DOHH2 (cell line): ENCODE measurements around the gene MYO1H.

Experiments used
- H3F3A ChIP-seq: fragments of 200-600 bp; sonication (generic), shearing (Covaris generic); 2 replicates; pipeline ENCODE4 v1.6.0; 2016; ENCODE audit warnings: antibody characterized with exemption, mild to moderate bottlenecking; ENCODE audit not compliant: control insufficient read depth, insufficient read depth
- H3K27ac ChIP-seq: fragments of 200-600 bp; sonication (generic); 2 replicates; pipeline ENCODE4 v1.5.1; 2014; ENCODE audit warnings: low read depth, mild to moderate bottlenecking, low read length, moderate library complexity
- H3K27me3 ChIP-seq: fragments of 200-600 bp; sonication (generic); 2 replicates; pipeline ENCODE4 v1.6.1; 2014; ENCODE audit warnings: mild to moderate bottlenecking, low read length, mixed read lengths; ENCODE audit not compliant: control insufficient read depth
- H3K36me3 ChIP-seq: fragments of 200-600 bp; sonication (generic); 2 replicates; pipeline ENCODE4 v1.6.1; 2014; ENCODE audit warnings: mild to moderate bottlenecking, low read length, moderate library complexity, mixed read lengths; ENCODE audit not compliant: control insufficient read depth
- H3K4me1 ChIP-seq: fragments of 200-600 bp; sonication (generic); 2 replicates; pipeline ENCODE4 v1.6.1; 2014; ENCODE audit warnings: mild to moderate bottlenecking, low read length, mixed read lengths; ENCODE audit not compliant: control insufficient read depth
- H3K4me2 ChIP-seq: fragments of 200-600 bp; sonication (generic); 2 replicates; pipeline ENCODE4 v1.6.0; 2014; ENCODE audit warnings: mild to moderate bottlenecking, low read length, moderate library complexity
- H3K4me3 ChIP-seq: fragments of 200-600 bp; sonication (generic); 2 replicates; pipeline ENCODE4 v1.5.1; 2014; ENCODE audit warnings: mild to moderate bottlenecking, low read length, mixed read lengths
- H3K79me2 ChIP-seq: fragments of 200-600 bp; sonication (generic); 2 replicates; pipeline ENCODE4 v1.6.1; 2014; ENCODE audit warnings: mild to moderate bottlenecking, low read length, mixed read lengths; ENCODE audit not compliant: control insufficient read depth
- H3K9me2 ChIP-seq: fragments of 200-600 bp; sonication (generic); replicated peaks from 2 replicates; pipeline ENCODE4 v1.6.1; 2014; ENCODE audit warnings: mild to moderate bottlenecking, low read length, mixed read lengths; ENCODE audit not compliant: control insufficient read depth
- H3K9me3 ChIP-seq: fragments of 200-600 bp; sonication (generic); 2 replicates; pipeline ENCODE4 v1.6.1; 2014; ENCODE audit warnings: antibody characterized with exemption, low read length, mixed read lengths; ENCODE audit not compliant: control insufficient read depth, insufficient read depth
- H4K20me1 ChIP-seq: fragments of 200-600 bp; sonication (generic); 2 replicates; pipeline ENCODE4 v1.6.0; 2014; ENCODE audit warnings: low read depth, mild to moderate bottlenecking, antibody characterized with exemption, low read length, moderate library complexity; ENCODE audit not compliant: control insufficient read depth, insufficient read depth
- CTCF ChIP-seq: fragments of 200-600 bp; sonication (generic); IDR thresholded peaks from one replicate; pipeline ENCODE4 v1.5.1; 2014; ENCODE audit warnings: antibody characterized with exemption, mild to moderate bottlenecking, low read depth, low read length; ENCODE audit not compliant: poor library complexity, severe bottlenecking
- EZH2phosphoT487 ChIP-seq: fragments of 200-600 bp; sonication (generic); IDR thresholded peaks from 2 replicates; pipeline ENCODE4 v1.6.1; 2017; ENCODE audit warnings: borderline replicate concordance, mild to moderate bottlenecking, antibody characterized with exemption, low read length, moderate library complexity, mixed read lengths

The MYO1H gene

GRCh38 chr12:109447482-109447881 lies 99.8 kb downstream of the MYO1H start:
- H3K36me3 ChIP-seq: peaks cover 17% of the 10 kb centered on the region; the same call in 1 of the 2 replicates
- H3F3A ChIP-seq: no peaks in the 10 kb centered on the region
- H3K9me3 ChIP-seq: no peaks in the 10 kb centered on the region
- no peaks in the 10 kb centered on the region for H3K79me2 ChIP-seq
- no peaks in the 10 kb centered on the region for H3K9me2 ChIP-seq
- H3K27ac ChIP-seq: no peak overlapping the region
- H3K27me3 ChIP-seq: no peaks in the 10 kb centered on the region
- H3K4me3 ChIP-seq: no peak overlapping the region
- H3K4me2 ChIP-seq: no peak overlapping the region
- TF ChIP-seq EZH2phosphoT487 (no peak), CTCF (no peak)
- H3K4me1 ChIP-seq: no peaks in the 10 kb centered on the region
- H4K20me1 ChIP-seq: 0 out of 2 replicates have a peak, but pooled peaks cover 3% of the 10 kb centered on the region

- no peak for TF ChIP-seq EZH2phosphoT487
- TF ChIP-seq CTCF: no peak
- H3K4me2 ChIP-seq: no peak overlapping the region
- H3K4me3 ChIP-seq: no peak overlapping the region
- no peaks in the 10 kb centered on the region for H3F3A ChIP-seq
- H3K27ac ChIP-seq: no peak overlapping the region
- no peaks in the 10 kb centered on the region for H3K9me3 ChIP-seq
- H3K4me1 ChIP-seq: no peaks in the 10 kb centered on the region
- H3K27me3 ChIP-seq: no peaks in the 10 kb centered on the region
- 0 out of 2 replicates have a peak, but pooled peaks cover 3% of the 10 kb centered on the region for H4K20me1 ChIP-seq
- no peaks in the 10 kb centered on the region for H3K79me2 ChIP-seq
- H3K36me3 ChIP-seq: peaks cover 21% of the 10 kb centered on the region; the same call in 1 of the 2 replicates
- no peaks in the 10 kb centered on the region for H3K9me2 ChIP-seq
Observed at GRCh38 chr12:109448272-109448671, 100.6 kb downstream of the MYO1H start.

- Histone ChIP-seq H3K9me2 (no peaks in the 10 kb centered on the region), H3K36me3 (peaks cover 23% of the 10 kb centered on the region; the same call in 1 of the 2 replicates), H3K27me3 (no peaks in the 10 kb centered on the region), H3K4me3 (no peak overlapping the region), H3K79me2 (no peaks in the 10 kb centered on the region), H4K20me1 (0 out of 2 replicates have a peak, but pooled peaks cover 3% of the 10 kb centered on the region), H3K27ac (no peak overlapping the region), H3K9me3 (no peaks in the 10 kb centered on the region), H3F3A (no peaks in the 10 kb centered on the region), H3K4me2 (no peak overlapping the region), H3K4me1 (no peaks in the 10 kb centered on the region)
- no peak for TF ChIP-seq EZH2phosphoT487
- no peak for TF ChIP-seq CTCF
Observed at GRCh38 chr12:109448707-109449390, 101.1 kb downstream of the MYO1H start.
